Measurements from ENCODE around the gene RDX.
"Not testable (repeated sequence)": the region's sequence is repeated elsewhere in the genome, so short reads cannot be mapped to it uniquely, and the experiment has no call there.

The RDX gene

DNA sequence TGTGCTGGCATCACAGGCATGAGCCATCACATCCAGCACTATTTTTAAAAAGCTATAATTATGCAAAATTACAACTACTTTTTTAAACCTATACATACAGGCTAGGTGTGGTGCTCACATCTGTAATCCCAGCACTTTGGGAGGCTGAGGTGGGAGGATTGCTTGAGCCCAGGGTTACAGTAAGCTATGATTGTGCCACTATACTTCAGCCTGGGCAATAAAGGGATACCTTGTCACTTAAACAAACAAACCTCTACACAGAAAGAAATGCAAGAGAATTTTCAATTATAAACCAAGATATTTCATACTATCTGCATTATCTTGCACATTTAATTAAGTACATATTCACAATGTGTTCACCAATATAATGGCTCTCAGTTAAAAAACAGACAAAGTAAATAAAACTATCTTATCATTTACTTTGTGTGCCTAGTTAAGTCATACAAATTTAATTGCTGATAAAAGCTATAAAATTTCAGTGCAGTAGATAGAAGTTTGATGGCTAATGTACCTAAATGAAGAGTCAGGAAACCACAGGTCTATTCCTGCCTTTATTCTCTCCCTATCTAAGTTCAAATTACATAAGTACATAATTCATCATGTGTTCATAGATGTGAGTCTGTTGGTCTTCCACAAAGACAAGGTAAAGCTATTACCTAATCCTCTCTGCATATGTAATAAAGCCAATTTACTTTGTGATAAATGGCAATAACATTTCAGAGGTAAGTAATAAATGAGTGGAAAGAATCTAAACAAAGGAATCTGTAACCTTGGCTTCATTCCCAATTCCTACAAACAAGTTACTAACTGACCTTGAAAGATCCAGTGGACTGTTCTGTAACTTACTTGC is 9.0 kb upstream of the RDX start:
- no peak for DNase-seq (ENCODE audit: low read depth in 2 of 2)

DNA sequence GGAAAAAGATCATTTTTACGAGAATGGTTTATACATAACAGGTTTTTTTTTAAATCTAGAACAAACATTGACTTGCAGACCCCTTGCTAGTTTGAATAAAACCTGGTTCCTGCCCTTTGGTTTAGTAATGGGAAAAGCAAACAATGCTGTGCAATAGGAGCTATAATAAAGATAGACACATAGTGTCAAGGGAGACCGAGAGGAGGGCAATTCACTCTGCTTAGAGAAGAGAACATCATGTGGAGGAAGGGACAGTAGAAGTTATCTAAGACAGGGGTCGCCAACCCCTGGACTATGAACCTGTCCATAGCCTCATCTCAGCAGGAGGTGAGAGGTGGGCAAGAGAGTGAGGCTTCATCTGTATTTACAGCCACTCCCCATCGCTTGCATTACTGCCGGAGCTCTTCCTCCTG is 7.0 kb upstream of the RDX start:
- no peak for DNase-seq (ENCODE audit: low read depth in 2 of 2)

DNA sequence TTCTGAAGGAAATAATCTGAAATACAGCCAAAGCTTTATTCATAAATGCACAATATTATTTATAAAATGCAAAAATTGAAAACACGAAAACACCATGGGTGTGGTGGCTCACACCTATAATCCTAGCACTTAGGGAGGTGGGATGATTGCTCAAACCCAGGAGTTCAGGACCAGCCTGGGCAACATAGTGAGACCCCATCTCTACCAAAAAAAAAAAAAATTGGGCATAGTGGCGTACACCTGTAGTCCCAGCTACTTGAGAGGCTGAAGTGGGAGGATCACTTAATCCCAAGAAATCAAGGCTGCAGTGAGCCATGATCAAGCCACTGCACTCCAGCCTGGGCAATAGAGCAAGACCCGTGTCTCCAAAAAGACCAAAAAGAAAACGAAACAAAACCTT is 5.2 kb upstream of the RDX start:
- no peak for DNase-seq (ENCODE audit: low read depth in 2 of 2)

GRCh38 chr11:110301032-110301431 is 4.6 kb upstream of the RDX start:
- no peak for DNase-seq (ENCODE audit: low read depth in 2 of 2)

DNA sequence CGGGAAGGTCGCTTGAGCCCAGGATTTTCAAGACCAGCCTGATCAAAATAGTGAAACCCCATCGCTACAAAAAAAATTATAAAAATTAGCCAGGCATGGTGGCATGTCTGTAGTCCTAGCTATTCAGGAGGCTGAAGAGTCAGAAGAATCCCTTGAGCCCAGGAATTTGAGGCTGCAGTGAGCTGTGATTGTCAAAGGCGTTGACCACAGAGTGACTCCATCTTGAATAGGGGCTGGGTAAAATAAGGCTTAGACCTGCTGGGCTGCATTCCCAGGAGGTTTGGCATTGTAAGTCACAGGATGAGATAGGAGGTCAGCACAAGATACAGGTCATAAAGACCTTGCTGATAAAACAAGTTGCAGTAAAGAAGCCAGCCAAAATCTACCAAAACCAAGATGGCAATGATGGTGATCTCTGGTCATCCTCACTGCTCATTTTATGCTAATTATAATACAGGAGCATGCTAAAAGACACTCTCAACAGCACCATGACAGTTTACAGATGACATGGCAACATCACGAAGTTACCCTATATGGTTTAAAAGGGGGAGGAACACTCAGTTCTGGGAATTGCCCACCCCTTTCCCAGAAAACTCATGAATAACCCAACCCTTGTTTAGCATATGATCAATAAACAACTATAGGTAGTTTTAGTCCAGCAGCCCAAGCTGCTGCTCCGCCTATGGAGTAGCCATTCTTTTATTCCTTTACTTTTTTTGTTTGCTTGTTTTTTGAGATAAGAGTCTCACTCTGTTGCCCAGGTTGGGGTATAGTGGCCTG is 2.8 kb upstream of the RDX start:
- DNase-seq (ENCODE audit: low read depth in 2 of 2) = no peak

- DNase-seq (ENCODE audit: low read depth in 2 of 2) = no peak
Observed at GRCh38 chr11:110298301-110298765, 1.9 kb upstream of the RDX start.

DNA sequence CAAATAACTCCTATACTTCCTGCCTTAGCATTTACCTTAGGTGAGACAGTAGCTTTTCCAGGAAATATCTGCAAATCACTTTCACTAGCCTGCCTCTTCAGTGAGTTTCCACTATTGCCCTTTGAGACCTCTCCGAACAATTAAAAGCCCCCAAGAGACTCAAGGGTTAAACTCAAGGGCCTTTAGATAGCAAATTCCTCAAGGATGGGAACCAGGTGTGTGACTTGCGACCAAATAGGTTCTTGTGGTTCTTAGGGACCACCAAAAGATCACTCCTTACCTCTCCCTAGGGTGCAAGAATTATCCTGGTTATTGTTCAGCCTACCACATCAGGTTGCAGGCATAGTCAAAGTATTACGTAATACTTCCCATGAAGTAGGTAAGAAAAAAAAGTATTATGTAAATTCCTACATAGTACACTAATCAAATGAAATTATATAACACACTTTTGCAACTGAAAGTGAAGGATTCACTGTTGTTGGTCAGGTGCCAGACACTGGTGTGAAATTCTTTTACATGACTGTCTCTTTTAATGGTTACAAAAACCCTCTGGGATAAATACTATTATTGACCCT is 1.4 kb upstream of the RDX start:
- DNase-seq (ENCODE audit: low read depth in 2 of 2) = no peak

- DNase-seq (ENCODE audit: low read depth in 2 of 2) = no peak
Observed at GRCh38 chr11:110297076-110297725, 787 bp upstream of the RDX start.

GRCh38 chr11:110295531-110296225 is 736 bp downstream of the RDX start:
- DNase-seq (ENCODE audit: low read depth in 2 of 2) = peak in 1 of 2 donors; percentile 8

- no peak for DNase-seq (ENCODE audit: low read depth in 2 of 2)
Observed at GRCh38 chr11:110295086-110295485, 1.3 kb downstream of the RDX start.

DNA sequence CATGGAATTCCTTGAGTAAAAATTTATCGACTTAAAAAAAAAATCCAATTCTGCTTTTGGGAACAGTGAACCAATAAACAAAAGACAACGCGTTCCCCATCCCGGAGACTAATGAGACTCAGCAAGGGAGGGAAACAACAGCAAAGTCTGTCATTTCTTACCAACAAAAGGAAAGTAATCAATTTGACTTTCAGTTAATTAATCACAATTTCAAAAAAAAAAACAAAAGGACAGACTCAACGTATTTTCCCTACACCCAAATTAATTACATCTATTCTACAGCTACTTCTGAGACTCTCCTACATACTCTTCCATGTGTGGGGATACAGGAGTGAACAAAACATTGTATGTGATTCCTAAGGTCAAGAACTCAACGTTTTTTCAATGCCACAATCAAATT is 1.9 kb downstream of the RDX start:
- no peak for DNase-seq (ENCODE audit: low read depth in 2 of 2)

- no peak for DNase-seq (ENCODE audit: low read depth in 2 of 2)
Observed at GRCh38 chr11:110293389-110293788, 3.0 kb downstream of the RDX start.

DNA sequence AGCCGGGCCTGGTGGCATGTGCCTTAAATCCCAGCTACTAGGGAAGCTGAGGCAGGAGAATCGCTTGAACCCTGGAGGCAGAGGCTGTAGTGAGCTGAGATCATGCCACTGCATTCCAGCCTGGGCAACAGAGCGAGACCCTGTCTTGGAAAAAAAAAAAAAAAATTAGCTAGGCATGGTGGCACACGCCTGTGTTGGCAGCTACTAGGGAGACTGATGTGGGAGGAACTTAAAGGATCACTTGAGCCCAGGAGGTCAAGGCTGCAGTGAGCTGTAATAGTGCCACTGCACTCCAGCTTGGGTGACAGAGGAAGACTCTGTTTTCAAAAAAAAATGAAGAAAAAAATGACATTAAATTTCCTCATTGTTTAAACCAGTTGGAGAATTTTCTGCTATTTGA is 4.3 kb downstream of the RDX start:
- not testable (repeated sequence) for DNase-seq (ENCODE audit: low read depth in 2 of 2)

- DNase-seq (ENCODE audit: low read depth in 2 of 2) = no peak
Observed at GRCh38 chr11:110290591-110291334, 5.7 kb downstream of the RDX start.

GRCh38 chr11:110289472-110289871 is 6.9 kb downstream of the RDX start:
- no peak for DNase-seq (ENCODE audit: low read depth in 2 of 2)

DNA sequence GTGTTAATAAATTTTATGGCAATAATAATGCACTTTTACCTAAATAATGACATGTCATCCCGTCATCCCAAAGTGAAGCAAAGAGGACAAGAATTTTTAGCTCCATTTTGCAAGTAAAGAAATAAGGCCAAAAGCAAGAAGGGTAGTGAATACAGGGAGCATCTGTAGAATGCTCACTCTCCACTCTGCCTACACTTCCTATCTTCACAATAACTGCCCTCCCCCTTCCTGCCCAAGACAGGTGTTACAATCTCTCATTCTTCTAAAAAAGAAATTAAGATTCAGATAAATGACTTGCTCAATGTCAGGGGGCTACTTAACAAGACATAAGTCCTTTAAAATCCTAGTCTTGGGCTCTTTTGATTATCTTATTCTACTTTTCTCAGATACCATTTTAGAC is 8.9 kb downstream of the RDX start:
- DNase-seq (ENCODE audit: low read depth in 2 of 2) = no peak

DNA sequence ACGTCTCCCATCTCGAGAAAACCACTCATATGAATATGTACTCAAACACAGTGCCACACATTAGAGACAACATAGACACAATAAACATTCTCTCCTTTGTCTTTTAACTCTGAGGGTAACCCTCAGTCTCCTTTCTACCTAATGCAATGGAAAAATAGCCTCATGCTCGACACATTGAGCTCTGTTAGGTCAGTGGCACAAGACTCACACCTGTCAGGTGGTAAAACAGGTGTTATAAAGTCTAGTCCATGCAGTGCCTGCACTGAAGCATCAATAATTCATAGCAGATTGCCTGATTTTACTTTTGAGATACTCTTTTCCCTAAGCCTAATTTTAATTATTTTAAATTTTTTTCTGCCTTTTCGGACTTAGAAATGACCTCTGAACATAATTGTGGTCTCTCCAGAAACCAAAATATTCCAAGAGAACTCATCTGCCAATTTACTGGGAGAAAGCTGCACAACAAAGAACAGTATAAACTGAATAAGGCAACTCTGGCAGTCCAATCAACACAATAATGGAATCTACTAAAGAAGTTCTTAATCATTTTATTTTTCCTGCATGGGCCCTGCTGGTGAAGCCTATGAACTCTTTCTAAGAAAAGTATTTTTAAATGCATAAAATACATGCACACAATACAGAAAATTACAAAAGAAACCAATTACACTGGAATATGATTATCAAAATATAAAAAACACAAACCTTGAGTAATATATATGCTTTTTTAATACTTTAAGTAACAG is 9.9 kb downstream of the RDX start:
- no peak for DNase-seq (ENCODE audit: low read depth in 2 of 2)

DNA sequence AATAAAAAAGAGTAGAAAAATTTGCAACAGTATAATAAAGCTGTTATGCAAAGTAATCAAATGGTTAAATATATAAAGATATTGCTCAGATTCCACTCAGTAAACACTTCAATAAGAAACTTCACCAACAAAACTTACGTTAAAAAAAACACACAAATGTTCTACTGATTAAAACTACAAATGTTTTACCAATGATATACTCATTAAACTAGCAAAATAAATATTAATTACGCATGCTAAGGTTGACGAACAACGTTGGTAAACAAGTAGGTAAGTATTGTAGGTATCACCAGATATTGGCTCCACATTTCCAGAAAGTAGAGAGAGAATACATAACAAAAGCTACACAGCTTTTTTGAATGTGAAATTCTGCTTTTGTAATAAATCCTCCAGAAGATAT is 12.6 kb downstream of the RDX start:
- no peak for DNase-seq (ENCODE audit: low read depth in 2 of 2)

GRCh38 chr11:110280595-110280994 is 15.8 kb downstream of the RDX start:
- DNase-seq (ENCODE audit: low read depth in 2 of 2) = not testable (repeated sequence)

- DNase-seq (ENCODE audit: low read depth in 2 of 2) = no peak
Observed at GRCh38 chr11:110279881-110280280, 16.5 kb downstream of the RDX start.

Data from stimulated activated CD8-positive, alpha-beta memory T cell treated with anti-CD3 and anti-CD28 coated beads, Interleukin-15, amount 100 ng/mL, for 4 hours (primary cell).